ENCODE measurements around the gene ARL11.

GRCh38 chr13:49630580-49630979 lies 2.3 kb downstream of the ARL11 start:
- no peak for TF ChIP-seq GATA2 (IDR thresholded peaks at IDR 0.05; ENCODE audit: low read depth, low read length)
- TF ChIP-seq GATA3 (IDR thresholded peaks at IDR 0.05; ENCODE audit: low read depth, low read length), result no peak
